Stimulated activated CD4-positive, alpha-beta T cell treated with anti-CD3 and anti-CD28 coated beads, Interleukin-15, amount 100 ng/mL, for 24 hours (primary cell): ENCODE data around the gene GLG1.

Experiments used
- DNase-seq: peaks from one replicate; pipeline ENCODE4 v3.0.0-alpha.2; 2020

Gene GLG1

GRCh38 chr16:74608381-74608780 is 1.5 kb upstream of the GLG1 start:
- DNase-seq = no peak

GRCh38 chr16:74607962-74608356 is 1.0 kb upstream of the GLG1 start:
- no peak for DNase-seq

GRCh38 chr16:74607310-74607961 is 522 bp upstream of the GLG1 start:
- no peak for DNase-seq

DNA sequence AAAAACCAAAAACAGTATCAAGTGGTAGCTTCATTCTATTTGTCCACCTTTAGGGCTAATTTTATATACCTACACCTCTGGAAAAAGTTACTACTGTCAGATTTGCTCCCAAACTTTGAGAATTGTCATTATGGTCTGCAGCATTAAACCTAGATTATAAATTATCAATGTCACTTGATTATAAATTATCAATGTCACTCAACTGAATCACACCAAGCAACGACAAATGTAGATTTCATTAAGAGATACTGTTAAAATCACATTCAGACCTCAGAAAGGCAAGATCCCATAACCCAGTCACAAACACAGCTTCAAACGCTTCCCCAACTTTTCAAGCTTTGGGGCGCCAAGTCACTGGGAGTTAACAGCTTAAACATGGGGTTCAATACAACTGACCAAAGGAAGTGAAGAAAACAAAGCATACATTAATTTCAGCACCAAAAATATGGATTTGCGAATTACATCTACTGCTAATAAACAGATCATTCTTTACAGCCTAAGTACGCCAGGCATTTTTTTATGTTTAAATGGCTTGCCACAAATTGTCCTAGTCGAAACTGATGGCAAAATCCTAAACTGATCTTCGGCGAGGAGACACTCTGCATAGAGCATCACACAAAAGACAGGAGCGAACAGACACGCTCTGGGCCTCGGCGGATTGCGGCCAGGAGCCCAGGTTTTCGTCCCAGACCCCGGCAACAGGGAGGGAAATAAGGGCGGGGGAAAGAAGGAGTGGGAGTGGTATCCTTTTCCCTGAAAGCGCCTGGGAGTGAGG is 981 bp downstream of the GLG1 start:
- DNase-seq = no peak

GRCh38 chr16:74605332-74605731 is 1.6 kb downstream of the GLG1 start:
- no peak for DNase-seq

DNA sequence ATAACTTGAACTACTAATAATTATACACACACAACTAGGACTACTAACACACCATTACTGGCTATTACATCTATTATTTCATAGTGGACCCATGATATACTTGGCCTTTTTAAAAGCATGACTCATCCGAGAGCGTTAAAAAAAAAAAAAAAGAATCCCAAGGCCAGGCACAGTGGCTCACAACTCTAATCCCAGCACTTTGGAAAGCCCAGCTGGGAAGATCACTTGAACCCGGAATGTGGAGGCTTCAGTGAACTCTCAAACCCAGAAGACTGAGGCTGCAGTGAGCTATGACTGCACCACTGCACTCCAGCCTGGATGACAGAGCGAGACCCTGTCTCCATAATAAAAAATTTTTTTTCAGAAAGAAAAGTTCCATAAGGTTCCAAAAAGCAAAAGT is 3.1 kb downstream of the GLG1 start:
- no peak for DNase-seq

GRCh38 chr16:74601126-74601871 is 5.6 kb downstream of the GLG1 start:
- DNase-seq = peak; percentile 67

GRCh38 chr16:74596586-74596985 is 10.3 kb downstream of the GLG1 start:
- DNase-seq = no peak

DNA sequence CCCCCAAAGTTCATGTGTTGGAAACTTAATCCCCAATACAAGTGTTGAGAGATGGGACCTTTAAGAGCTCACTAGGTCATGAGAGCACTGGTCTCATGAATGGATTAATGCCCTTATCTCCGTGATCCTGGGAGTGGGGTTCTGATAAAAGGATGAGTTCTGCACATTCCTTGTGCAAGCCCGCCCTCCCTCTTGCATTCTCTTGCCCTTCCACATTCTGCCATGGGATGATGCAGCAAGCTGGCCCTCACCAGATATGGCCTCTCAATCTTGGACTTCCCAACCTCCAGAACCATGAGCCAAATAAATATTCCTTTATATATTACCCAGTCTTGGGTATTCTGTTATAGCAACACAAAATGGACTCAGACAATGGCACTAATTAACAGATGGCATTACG is 14.1 kb downstream of the GLG1 start:
- no peak for DNase-seq

DNA sequence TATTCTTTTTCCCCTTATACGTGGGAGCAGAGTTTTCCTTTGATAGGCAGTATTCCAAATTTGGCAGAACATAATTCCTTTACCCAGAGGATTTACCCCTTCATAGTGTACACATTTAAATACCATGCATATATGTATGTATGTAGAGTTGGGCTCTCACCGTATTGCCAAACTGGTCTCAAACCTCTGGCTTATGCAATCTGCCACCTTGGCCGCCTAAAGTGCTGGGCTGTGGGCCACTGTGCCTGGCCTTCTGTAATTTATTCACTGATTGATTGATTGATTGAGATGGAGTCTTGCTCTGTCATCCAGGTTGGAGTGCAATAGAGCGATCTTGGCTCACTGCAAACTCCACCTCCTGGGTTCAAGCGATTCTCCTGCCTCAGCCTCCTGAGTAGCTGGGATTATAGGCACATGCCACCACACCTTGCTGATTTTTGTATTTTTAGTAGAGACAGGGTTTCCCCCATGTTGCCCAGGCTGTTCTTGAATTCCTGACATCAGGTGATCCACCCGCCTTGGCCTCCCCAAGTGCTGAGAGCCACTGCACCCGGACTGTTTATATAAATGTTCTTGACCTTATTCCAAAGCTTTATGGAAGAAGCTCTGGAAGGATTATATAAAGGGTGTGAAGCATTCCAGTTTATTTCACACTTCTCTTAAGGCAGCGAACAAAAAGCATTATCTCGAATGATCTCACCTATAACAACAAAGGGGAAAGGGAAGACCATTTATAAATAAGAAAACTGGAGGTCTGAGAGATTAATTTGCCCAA is 14.9 kb downstream of the GLG1 start:
- no peak for DNase-seq

GRCh38 chr16:74586948-74587347 is 20.0 kb downstream of the GLG1 start:
- DNase-seq = no peak

DNA sequence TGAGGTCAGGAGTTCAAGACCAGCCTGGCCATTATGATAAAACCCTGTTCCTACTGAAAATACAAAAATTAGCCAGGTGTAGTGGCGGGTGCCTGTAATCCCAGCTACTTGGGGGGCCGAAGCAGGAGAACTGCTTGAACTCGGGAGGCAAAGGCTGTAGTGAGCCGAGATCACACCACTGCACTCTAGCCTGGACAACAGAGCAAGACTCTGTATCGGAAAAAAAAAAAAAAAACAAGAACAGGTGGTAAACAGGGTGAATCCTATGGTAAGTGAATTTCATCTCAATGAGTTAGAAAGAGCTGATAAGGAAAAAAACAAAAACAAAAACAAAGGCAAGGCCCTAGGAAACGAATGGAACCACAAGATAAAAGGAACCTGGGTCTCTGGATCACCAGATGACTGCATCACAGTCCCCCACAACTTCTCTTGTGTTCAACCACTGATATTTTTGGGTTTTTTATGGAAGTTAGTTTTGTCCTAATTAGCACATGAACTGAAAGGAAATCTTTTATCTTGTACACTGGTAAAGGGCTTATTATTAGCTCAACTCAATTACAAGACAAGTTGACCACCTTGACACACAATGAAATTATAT is 21.0 kb downstream of the GLG1 start:
- no peak for DNase-seq

DNA sequence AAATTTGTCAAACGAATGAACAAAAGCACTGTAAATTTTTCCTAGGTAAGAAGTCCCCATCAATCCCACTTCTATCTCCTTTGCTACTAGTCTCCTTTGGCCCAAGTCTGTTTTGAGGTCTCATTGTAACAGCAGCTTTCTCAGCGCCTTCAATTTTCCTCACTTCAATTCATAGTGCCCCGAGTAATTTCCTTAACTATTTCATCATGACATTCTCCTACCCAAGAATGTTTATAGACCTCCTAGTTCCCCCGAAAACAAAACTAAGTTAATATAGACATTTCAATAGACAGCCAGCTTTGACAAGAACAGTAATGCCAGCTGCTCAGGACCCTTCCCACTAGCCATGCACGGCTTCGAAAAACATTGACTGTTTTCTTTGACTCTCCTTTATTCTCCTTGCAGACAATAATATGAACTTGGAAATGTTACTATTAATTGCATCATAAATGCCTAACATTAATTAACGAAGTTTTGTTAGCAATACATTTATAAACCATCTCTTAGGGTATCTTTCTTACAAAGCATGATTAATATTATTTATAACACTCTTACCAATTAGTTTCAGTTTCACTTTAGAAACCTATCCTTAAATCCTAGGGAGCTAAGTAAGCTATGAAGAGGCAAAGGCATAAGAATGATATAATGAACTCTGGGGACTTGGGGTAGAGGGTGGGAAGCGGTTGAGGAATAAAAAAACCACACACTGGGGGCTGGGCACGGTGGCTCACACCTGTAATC is 22.8 kb downstream of the GLG1 start:
- no peak for DNase-seq

DNA sequence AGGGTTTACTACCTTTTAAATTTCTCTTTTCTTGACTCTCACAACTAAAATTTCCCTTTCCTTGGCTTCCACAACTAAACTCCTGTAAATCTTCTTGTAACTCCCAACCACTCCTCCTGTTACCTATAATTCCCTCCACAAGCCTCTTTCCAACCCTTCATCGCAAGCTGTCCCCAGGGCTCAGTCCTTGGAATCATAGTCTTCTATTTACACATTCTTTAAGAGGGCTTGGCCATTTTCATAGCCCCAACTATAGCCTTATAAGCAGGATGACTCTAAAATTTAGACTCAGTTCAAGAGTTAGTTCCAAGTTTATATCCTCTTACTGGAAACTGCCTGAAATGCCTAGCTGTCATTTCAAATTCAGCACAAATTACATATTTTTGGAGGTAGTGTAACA is 23.9 kb downstream of the GLG1 start:
- no peak for DNase-seq

GRCh38 chr16:74580833-74581232 is 26.1 kb downstream of the GLG1 start:
- DNase-seq = no peak

GRCh38 chr16:74578838-74579237 is 28.1 kb downstream of the GLG1 start:
- no peak for DNase-seq

DNA sequence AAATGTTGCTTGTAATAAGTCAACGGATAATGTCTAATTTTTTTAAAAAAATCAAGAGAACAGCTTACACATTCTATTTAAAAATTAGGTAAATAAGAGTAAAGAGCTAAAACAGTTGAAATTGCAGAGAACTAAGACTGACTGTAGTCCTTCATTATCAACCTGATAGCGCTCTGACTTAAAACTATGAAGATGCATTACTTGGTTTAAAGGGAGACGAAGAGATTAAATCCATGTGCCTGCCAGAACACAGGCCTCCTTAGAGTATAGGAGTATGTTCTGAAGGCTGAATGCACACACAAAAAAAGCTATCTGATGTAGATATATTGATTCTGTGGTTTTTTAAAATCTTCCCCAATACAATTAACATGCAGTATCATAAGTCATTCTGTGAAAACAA is 28.5 kb downstream of the GLG1 start:
- no peak for DNase-seq

- DNase-seq = no peak
Observed at GRCh38 chr16:74577882-74578366, 29.0 kb downstream of the GLG1 start.

- DNase-seq = no peak
Observed at GRCh38 chr16:74575807-74576643, 30.9 kb downstream of the GLG1 start.

- no peak for DNase-seq
Observed at GRCh38 chr16:74575175-74575806, 31.6 kb downstream of the GLG1 start.
